T1000 (cell line): ENCODE results near the gene TMCC1.
"Not testable (repeated sequence)": the region's sequence is repeated elsewhere in the genome, so short reads cannot be mapped to it uniquely, and the experiment has no call there.

Experiments
- DNase-seq: peaks from one replicate; lab custom pipeline; 2025; ENCODE audit warnings: mixed read lengths; lab: John Stamatoyannopoulos, UW

The TMCC1 gene

GRCh38 chr3:129892857-129893580 is 492 bp downstream of the TMCC1 start:
- no peak for DNase-seq

GRCh38 chr3:129892486-129892856 is 1.0 kb downstream of the TMCC1 start:
- DNase-seq: no peak

GRCh38 chr3:129890891-129891290 is 2.6 kb downstream of the TMCC1 start:
- no peak for DNase-seq

GRCh38 chr3:129890125-129890524 is 3.4 kb downstream of the TMCC1 start:
- no peak for DNase-seq

GRCh38 chr3:129888771-129889170 is 4.7 kb downstream of the TMCC1 start:
- DNase-seq: peak; percentile 30

- no peak for DNase-seq
Observed at GRCh38 chr3:129881261-129881660, 12.2 kb downstream of the TMCC1 start.

GRCh38 chr3:129878355-129878754 is 15.2 kb downstream of the TMCC1 start:
- DNase-seq: no peak

GRCh38 chr3:129874479-129874878 is 19.0 kb downstream of the TMCC1 start:
- not testable (repeated sequence) for DNase-seq

GRCh38 chr3:129868912-129869311 is 24.6 kb downstream of the TMCC1 start:
- DNase-seq: no peak

GRCh38 chr3:129867506-129868124 is 25.9 kb downstream of the TMCC1 start:
- no peak for DNase-seq

GRCh38 chr3:129865806-129866205 is 27.7 kb downstream of the TMCC1 start:
- no peak for DNase-seq

GRCh38 chr3:129864519-129864918 is 29.0 kb downstream of the TMCC1 start:
- DNase-seq: no peak

- no peak for DNase-seq
Observed at GRCh38 chr3:129859272-129859671, 34.2 kb downstream of the TMCC1 start.

- DNase-seq: no peak
Observed at GRCh38 chr3:129857899-129858298, 35.6 kb downstream of the TMCC1 start.

GRCh38 chr3:129856790-129857189 is 36.7 kb downstream of the TMCC1 start:
- not testable (repeated sequence) for DNase-seq

GRCh38 chr3:129855832-129856419 is 37.6 kb downstream of the TMCC1 start:
- DNase-seq: no peak

GRCh38 chr3:129855170-129855831 is 38.2 kb downstream of the TMCC1 start:
- DNase-seq: no peak

- no peak for DNase-seq
Observed at GRCh38 chr3:129854460-129854859, 39.1 kb downstream of the TMCC1 start.

- DNase-seq: no peak
Observed at GRCh38 chr3:129845956-129846355, 47.6 kb downstream of the TMCC1 start.

GRCh38 chr3:129840707-129841360 is 52.7 kb downstream of the TMCC1 start:
- no peak for DNase-seq

GRCh38 chr3:129838086-129838485 is 55.4 kb downstream of the TMCC1 start:
- DNase-seq: no peak

- DNase-seq: no peak
Observed at GRCh38 chr3:129837065-129837642, 56.4 kb downstream of the TMCC1 start.
